Mesenchymal stem cell (in vitro differentiated cells and primary cell): ENCODE data around the gene PBX3.

Source experiments
- DNase-seq: peaks from one replicate; pipeline ENCODE4 v3.0.0-alpha.2; 2013
- H2AFZ ChIP-seq: one replicate; pipeline ENCODE4 v1.6.1; 2013; ENCODE audit warnings: low read depth, mild to moderate bottlenecking, control low read depth, inconsistent platforms, low read length, moderate library complexity
- H2AK5ac ChIP-seq: 2 replicates; pipeline ENCODE4 v1.6.1; 2013; ENCODE audit warnings: low read length, moderate library complexity, mild to moderate bottlenecking, inconsistent platforms; ENCODE audit not compliant: severe bottlenecking
- H2BK120ac ChIP-seq: one replicate; pipeline ENCODE4 v1.6.1; 2013; ENCODE audit warnings: low read depth, mild to moderate bottlenecking, inconsistent platforms, low read length, moderate library complexity
- H2BK12ac ChIP-seq, 2 experiments: one replicate each; pipeline ENCODE4 v1.6.1; 2013; ENCODE audit warnings: inconsistent platforms in 2 of 2, low read length in 2 of 2, mild to moderate bottlenecking in 2 of 2, moderate library complexity in 2 of 2, control low read depth in 1 of 2
- H2BK15ac ChIP-seq: one replicate; pipeline ENCODE4 v1.6.1; 2013; ENCODE audit warnings: mild to moderate bottlenecking, low read depth, inconsistent platforms; ENCODE audit not compliant: poor library complexity, severe bottlenecking
- H2BK5ac ChIP-seq: 2 replicates; pipeline ENCODE4 v1.6.1; 2013; ENCODE audit warnings: low read depth, mild to moderate bottlenecking, low read length, control low read depth, inconsistent platforms; ENCODE audit not compliant: poor library complexity, severe bottlenecking
- H3K14ac ChIP-seq, 2 experiments: one replicate each; pipeline ENCODE4 v1.6.1; 2013; ENCODE audit warnings: inconsistent platforms in 2 of 2, low read length in 2 of 2, control low read depth in 1 of 2, mild to moderate bottlenecking in 1 of 2, moderate library complexity in 1 of 2
- H3K18ac ChIP-seq, 2 experiments: one replicate each; pipeline ENCODE4 v1.6.1; 2013; ENCODE audit warnings: inconsistent platforms in 2 of 2, low read length in 2 of 2, control low read depth in 1 of 2, low read depth in 1 of 2, mild to moderate bottlenecking in 1 of 2
- H3K23ac ChIP-seq, 2 experiments: one replicate each; pipeline ENCODE4 v1.6.1; 2013; ENCODE audit warnings: inconsistent platforms in 2 of 2, low read length in 2 of 2, mild to moderate bottlenecking in 2 of 2, moderate library complexity in 2 of 2, control low read depth in 1 of 2
- H3K27ac ChIP-seq: 2 replicates; pipeline ENCODE4 v1.5.1; 2013; ENCODE audit warnings: mild to moderate bottlenecking, moderate library complexity, low read length, control low read depth, inconsistent platforms; ENCODE audit not compliant: poor library complexity, severe bottlenecking
- H3K27me3 ChIP-seq, 2 experiments: 2 replicates each; pipeline versions ENCODE4 v1.6.1 to v1.7.0; 2013; ENCODE audit warnings: low read length in 2 of 2, mild to moderate bottlenecking in 2 of 2, moderate library complexity in 2 of 2, control low read depth in 1 of 2, inconsistent platforms in 1 of 2; ENCODE audit not compliant: control insufficient read depth in 1 of 2, insufficient read depth in 1 of 2
- H3K36me3 ChIP-seq, 2 experiments: 2 replicates each; pipeline versions ENCODE4 v1.6.1 to v1.7.0; 2013; ENCODE audit warnings: low read length in 2 of 2, control low read depth in 1 of 2, inconsistent platforms in 1 of 2, low read depth in 1 of 2, mild to moderate bottlenecking in 1 of 2; ENCODE audit not compliant: insufficient read depth in 2 of 2, control insufficient read depth in 1 of 2
- H3K4ac ChIP-seq, 2 experiments: one replicate each; pipeline ENCODE4 v1.6.1; 2013; ENCODE audit warnings: inconsistent platforms in 2 of 2, low read length in 2 of 2, mild to moderate bottlenecking in 2 of 2, moderate library complexity in 2 of 2, control low read depth in 1 of 2, low read depth in 1 of 2
- H3K4me1 ChIP-seq: 2 replicates; pipeline ENCODE4 v1.6.1; 2013; ENCODE audit warnings: low read depth, low read length, control low read depth; ENCODE audit not compliant: control insufficient read depth, insufficient read depth
- H3K4me2 ChIP-seq: 2 replicates; pipeline ENCODE4 v1.6.1; 2013; ENCODE audit warnings: low read length, mild to moderate bottlenecking, inconsistent platforms; ENCODE audit not compliant: poor library complexity, severe bottlenecking
- H3K4me3 ChIP-seq, 2 experiments: 2 replicates each; pipeline versions ENCODE4 v1.5.1 to v1.7.0; 2013; ENCODE audit warnings: low read length in 2 of 2, mild to moderate bottlenecking in 2 of 2, control low read depth in 1 of 2, low read depth in 1 of 2; ENCODE audit not compliant: insufficient read depth in 1 of 2
- H3K79me1 ChIP-seq: replicated peaks from 2 replicates; pipeline ENCODE4 v1.6.1; 2013; ENCODE audit warnings: mild to moderate bottlenecking, control low read depth, low read length, inconsistent platforms; ENCODE audit not compliant: poor library complexity, severe bottlenecking
- H3K9ac ChIP-seq: 2 replicates; pipeline ENCODE4 v1.7.0; 2013; ENCODE audit warnings: mild to moderate bottlenecking, low read length, moderate library complexity
- H3K9me3 ChIP-seq: 2 replicates; pipeline ENCODE4 v1.7.0; 2013; ENCODE audit warnings: mild to moderate bottlenecking, low read length; ENCODE audit not compliant: control insufficient read depth
- H4K8ac ChIP-seq: one replicate; pipeline ENCODE4 v1.6.1; 2013; ENCODE audit warnings: inconsistent platforms, mild to moderate bottlenecking, low read length, moderate library complexity
- H4K91ac ChIP-seq: one replicate; pipeline ENCODE4 v1.6.1; 2013; ENCODE audit warnings: mild to moderate bottlenecking, low read length, inconsistent platforms
- WGBS: methylation state at CpG from one replicate; pipeline ENCODE4 v1.1.7; 2013; ENCODE audit warnings: mixed read lengths; 5-methylcytosine and 5-hydroxymethylcytosine counted together

Gene PBX3

DNA sequence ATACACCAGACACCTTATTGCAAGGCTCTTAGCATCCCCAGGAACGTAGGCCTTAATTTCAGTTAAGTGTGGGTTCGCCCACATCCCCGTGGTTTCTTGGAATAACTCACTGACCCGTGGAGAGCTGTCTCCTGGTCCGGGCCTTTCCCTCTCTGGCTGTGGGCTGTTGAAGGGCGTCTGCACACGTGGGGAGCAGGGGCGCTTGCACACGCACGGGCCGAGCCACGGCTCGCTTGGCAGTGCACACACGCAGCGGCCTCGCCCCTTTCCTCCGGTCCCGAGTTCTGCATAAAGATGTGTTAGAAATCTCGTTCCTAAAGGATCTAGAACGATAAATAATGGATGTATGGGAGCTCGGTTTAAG, 141.9 kb downstream of the PBX3 start:
- no peak overlapping the region for H2AK5ac ChIP-seq
- H2BK12ac ChIP-seq = no peak overlapping the region
- H2BK15ac ChIP-seq = no peak overlapping the region
- H3K4me3 ChIP-seq = peak overlapping the region; percentile 50 to 81
- no peaks in the 10 kb centered on the region for H3K27me3 ChIP-seq
- no peaks in the 10 kb centered on the region for H3K36me3 ChIP-seq
- peak overlapping the region; percentile 19 for H2BK120ac ChIP-seq
- no peak overlapping the region for H3K4ac ChIP-seq
- no peak overlapping the region for H3K14ac ChIP-seq
- H3K18ac ChIP-seq = peak overlapping the region; percentile 46 to 67
- peak overlapping the region; percentile 93 for H4K8ac ChIP-seq
- peaks cover 7% of the 10 kb centered on the region for H3K79me1 ChIP-seq
- no peak for DNase-seq
- peak overlapping the region; percentile 77 for H3K4me2 ChIP-seq
- H3K9ac ChIP-seq = peak overlapping the region; percentile 85
- H2BK5ac ChIP-seq = no peak overlapping the region
- 15% methylated on average over 21 of the region's 21 CpGs for WGBS
- H3K27ac ChIP-seq = no peak overlapping the region
- peaks cover 3% of the 10 kb centered on the region for H3K4me1 ChIP-seq
- H4K91ac ChIP-seq = peak overlapping the region; percentile 25
- H3K9me3 ChIP-seq = no peaks in the 10 kb centered on the region
- H3K23ac ChIP-seq = no peak overlapping the region
- peak overlapping the region; percentile 54 for H2AFZ ChIP-seq

DNA sequence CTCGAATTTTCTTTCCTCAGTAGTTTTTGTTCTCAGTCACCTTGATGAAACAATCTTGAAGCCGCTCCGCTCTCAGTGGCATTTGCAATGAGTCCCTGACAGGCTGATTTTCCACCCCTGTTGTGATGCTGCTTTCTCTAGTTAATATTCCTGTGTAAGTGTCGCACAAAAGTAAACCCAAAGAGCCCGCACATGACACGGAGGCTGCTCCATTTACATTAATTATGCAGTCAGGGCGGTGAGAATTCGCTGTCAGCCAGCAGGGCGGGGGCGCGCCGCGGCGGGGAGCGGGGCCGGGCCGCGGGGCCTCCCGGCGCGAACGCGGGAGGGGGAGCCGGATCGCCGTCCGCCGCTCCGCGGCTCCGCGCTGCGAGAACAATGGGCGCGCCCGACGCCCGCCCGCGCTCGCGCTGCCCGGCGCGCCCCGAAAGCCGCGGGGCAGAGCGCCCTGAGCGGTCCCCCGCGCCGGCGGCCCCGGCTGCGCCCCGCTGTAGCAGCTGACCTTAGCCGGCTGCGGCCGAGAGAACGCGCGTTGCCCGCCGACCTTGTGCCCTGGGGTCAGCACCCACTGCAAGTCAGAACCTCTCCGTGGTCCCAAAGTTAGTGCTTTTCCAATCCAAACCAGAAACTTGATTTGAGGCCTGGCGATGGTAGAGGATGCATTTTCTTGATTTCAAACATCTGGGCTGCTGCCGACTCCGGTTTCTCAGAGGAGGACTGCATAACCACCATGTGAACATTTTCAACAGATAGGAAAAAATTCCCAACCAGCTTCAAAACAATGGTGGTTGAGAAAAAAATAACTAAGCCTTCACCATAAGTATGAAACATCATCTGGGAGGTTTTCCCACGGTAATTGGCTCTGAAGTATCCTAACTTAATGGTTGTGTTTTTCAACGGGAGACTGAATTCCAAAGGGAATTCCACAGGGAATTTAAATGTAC, 142.6 kb downstream of the PBX3 start:
- Histone ChIP-seq H3K27ac (no peak overlapping the region), H4K8ac (peak overlapping the region; percentile 93)

DNA sequence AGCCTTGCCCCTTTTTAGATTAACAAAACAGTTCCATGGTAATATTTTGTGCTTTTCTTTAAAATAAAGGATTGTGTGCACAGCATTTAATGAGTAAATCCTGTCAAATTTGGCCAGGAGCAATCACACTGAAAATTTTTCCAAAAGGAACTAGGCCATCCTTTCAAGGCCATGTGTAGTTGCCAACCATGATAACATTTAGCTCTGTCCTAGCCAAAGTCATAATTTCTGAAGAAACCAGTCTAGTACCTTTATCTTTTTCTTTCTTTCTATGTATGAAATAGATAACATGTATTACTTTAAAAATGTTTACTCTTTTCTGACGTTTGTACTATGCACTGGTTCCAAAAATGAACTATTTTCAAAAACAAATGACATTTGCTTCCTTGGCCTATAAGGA, 143.7 kb downstream of the PBX3 start:
- H3K4me1 ChIP-seq = peaks cover 3% of the 10 kb centered on the region
- peaks cover 10% of the 10 kb centered on the region for H3K79me1 ChIP-seq
- H3K4me3 ChIP-seq = no peak overlapping the region
- H3K36me3 ChIP-seq = no peaks in the 10 kb centered on the region
- DNase-seq = no peak
- H2AFZ ChIP-seq = no peak overlapping the region
- no peak overlapping the region for H2BK120ac ChIP-seq
- no peak overlapping the region for H4K8ac ChIP-seq
- no peak overlapping the region for H2BK12ac ChIP-seq
- H3K27me3 ChIP-seq = no peaks in the 10 kb centered on the region
- no peak overlapping the region for H3K4ac ChIP-seq
- H2BK5ac ChIP-seq = no peak overlapping the region
- peak overlapping the region; percentile 83 for H3K9ac ChIP-seq
- H3K27ac ChIP-seq = no peak overlapping the region
- no peak overlapping the region for H2AK5ac ChIP-seq
- no peak overlapping the region for H3K4me2 ChIP-seq
- H3K9me3 ChIP-seq = no peaks in the 10 kb centered on the region
- no peak overlapping the region for H2BK15ac ChIP-seq
- WGBS = no CpG with 5 or more reads among the region's 1 CpG
- no peak overlapping the region for H3K23ac ChIP-seq
- no peak overlapping the region for H3K14ac ChIP-seq
- no peak overlapping the region for H4K91ac ChIP-seq
- H3K18ac ChIP-seq = no peak overlapping the region

More for the DNA sequence above, 142.6 kb downstream of the PBX3 start:
- Histone ChIP-seq H2BK5ac (no peak overlapping the region), H3K9me3 (no peaks in the 10 kb centered on the region), H4K91ac (no peak overlapping the region), H3K4ac (peak overlapping the region in 1 of 2 experiments; percentile 88), H3K18ac (peak overlapping the region; percentile 46 to 90), H3K4me2 (peak overlapping the region; percentile 77), H3K14ac (no peak overlapping the region), H3K27me3 (no peaks in the 10 kb centered on the region), H2AK5ac (no peak overlapping the region), H2BK15ac (peak overlapping the region; percentile 26), H3K4me3 (peak overlapping the region; percentile 80 to 81), H3K36me3 (no peaks in the 10 kb centered on the region), H3K9ac (peak overlapping the region; percentile 85), H2BK12ac (peak overlapping the region in 1 of 2 experiments; percentile 84), H2AFZ (peak overlapping the region; percentile 86), H2BK120ac (peak overlapping the region; percentile 73), H3K4me1 (peaks cover 3% of the 10 kb centered on the region), H3K79me1 (peaks cover 10% of the 10 kb centered on the region), H3K23ac (no peak overlapping the region)
- 4% methylated on average over 54 of the region's 71 CpGs for WGBS
- peak; percentile 58 for DNase-seq

DNA sequence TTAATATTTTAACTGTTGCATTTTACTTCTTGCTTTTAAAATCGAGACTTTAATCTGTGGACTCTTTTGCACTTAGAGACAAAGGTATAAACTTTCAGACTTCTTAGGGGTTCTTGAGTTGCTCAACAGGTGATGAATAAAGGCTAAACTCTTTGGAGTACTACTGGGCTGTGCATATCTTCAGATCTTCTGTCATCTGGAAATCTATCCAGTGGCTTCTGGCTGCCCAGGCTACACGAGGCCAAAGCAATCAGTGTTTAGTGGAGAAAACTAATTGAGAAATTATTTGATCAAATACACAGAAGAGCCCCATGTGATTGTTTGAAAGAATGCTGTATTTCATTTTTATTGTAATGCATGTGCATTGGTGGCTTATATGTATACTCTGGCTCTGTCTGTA, 146.1 kb downstream of the PBX3 start:
- H4K8ac ChIP-seq = no peak overlapping the region
- no peak overlapping the region for H3K4ac ChIP-seq
- peaks cover 3% of the 10 kb centered on the region for H3K4me1 ChIP-seq
- no peak overlapping the region for H3K9ac ChIP-seq
- no peak overlapping the region for H3K27ac ChIP-seq
- no peak overlapping the region for H2BK120ac ChIP-seq
- no peak overlapping the region for H2BK15ac ChIP-seq
- no peaks in the 10 kb centered on the region for H3K27me3 ChIP-seq
- H3K14ac ChIP-seq = no peak overlapping the region
- H2AFZ ChIP-seq = no peak overlapping the region
- H2BK5ac ChIP-seq = no peak overlapping the region
- 91% methylated on average over 2 of the region's 2 CpGs for WGBS
- H3K79me1 ChIP-seq = peaks cover 11% of the 10 kb centered on the region
- no peak overlapping the region for H3K4me3 ChIP-seq
- no peak overlapping the region for H4K91ac ChIP-seq
- H3K18ac ChIP-seq = no peak overlapping the region
- no peak overlapping the region for H3K4me2 ChIP-seq
- no peak for DNase-seq
- no peak overlapping the region for H2AK5ac ChIP-seq
- H2BK12ac ChIP-seq = no peak overlapping the region
- no peaks in the 10 kb centered on the region for H3K9me3 ChIP-seq
- no peaks in the 10 kb centered on the region for H3K36me3 ChIP-seq
- H3K23ac ChIP-seq = no peak overlapping the region
